A549 treated with Mapracorat at 1 μM for 4 hours (cell line): ENCODE results near the gene EFTUD2. TPM values are rescaled to one million over a fixed set of nuclear protein-coding genes. Genes with fewer than 3 reads are reported as not detected.

ENCODE experiments used
- total RNA-seq: library from RNA; stranded (reverse); fragments of 200-300 nt; extraction: Qiagen RNA extraction; gene quantifications from 5 replicates; pipeline ENCODE4 v1.2.3, GENCODE V29; 2022

EFTUD2 gene
- total RNA-seq, result 139 to 151 TPM (median 147 TPM) in 5 replicates

DNA sequence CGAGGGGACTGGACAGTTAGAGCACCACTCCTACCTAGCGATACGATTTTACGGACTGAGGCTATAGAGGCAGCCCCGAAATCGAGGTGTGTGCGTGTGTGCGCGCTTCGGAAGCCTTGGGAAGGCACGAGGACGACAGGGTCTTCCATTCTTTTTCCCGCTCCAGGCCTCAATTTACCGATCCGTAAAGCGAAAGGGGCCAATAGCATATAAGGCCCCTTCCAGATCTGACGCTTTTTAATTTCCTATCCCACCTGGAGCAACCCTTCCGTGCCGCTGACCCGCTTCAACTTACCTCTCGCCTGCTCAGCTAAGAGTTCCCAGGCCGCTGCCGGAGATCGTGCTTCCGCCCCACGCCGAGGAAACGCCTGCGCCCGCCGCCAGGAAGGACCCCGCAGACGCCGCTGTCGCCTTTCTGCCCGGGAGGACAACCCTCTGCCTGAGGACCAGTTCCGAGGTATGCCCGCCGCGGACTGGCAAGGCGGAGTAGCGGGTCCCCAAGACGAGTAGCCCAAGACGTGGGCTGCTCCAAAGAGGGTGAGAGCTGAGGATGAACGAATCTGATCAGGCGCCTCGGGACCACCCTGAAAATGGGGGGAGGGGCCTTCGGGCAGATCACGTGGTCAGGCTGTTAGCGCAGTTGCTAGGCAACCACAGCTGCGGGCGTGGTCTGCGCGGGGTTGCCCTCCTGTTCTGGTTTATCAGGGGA lies at the start of gene EFTUD2:
TSS of gene EFTUD2 (minus strand) at position 372 of the 709 bp plus-strand sequence. CDS start 4,924 bp downstream, outside the sequence.

DNA sequence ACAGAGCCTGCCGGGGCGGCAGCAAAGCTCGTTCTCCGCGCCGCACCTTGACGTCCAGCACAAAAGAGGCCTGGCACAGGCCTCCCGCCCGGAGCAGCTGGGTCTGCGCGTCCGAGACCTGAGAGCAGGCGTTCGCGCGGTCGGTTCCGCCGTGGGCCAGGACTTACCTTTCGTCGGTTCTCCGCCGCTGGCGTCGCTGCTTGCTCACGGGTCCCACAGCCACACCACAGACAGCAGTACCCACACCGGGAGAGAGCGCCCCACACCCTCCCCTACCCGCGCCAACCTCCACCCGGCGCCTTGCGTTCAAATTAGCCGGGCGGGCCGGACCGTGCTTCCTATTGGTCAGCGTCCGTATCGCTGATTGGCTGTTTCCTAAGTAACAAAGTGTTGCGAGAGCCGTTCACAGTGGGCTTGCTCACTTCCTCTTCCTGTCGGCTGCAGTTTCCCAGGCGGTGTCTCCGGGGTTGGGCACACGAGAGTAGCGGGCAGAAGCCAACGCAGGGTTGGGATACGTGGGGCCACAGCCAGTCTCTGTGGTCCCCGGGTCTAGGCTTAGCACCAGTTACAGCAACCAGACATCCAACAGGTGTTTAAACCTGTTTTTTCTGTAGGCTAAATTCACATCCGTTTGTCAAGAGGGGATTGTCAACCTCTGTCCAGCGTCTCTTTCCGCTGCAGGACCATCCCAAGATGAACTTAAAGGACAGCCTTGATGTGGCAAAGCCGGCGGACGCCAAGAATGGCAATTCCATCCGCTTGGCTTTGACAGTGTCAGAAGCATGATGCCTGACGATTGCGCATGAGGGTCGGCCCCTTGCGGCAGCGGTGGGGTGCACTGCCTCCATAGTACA lies 48.4 kb upstream of the EFTUD2 start, which contains the start of gene KIF18B:
TSS of gene KIF18B (minus strand) at position 313 of the 854 bp plus-strand sequence. CDS start 11,429 bp downstream, outside the sequence.

DNA sequence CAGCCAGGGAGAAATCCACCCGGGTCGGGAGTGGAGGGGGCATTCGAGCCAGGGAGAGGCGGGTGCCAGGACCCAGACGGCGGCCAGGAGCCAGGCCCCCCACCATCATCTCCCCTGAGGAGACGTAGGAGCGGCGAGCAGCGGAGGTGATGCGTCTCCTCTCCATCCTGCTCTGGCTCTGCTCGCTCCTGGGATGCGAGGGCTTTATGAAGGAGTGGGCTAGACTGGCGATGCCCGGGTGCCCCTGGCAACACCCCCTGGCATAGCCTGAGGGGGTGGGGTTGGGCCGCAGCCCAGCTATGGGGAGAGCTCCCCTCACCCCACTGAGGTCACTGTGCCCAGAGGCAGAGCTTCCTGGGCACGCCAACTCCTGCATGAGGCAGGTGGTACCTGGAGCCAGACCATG lies 16.1 kb upstream of the EFTUD2 start, which contains the start of gene GFAP:
TSS of gene GFAP (minus strand) at position 180 of the 406 bp plus-strand sequence. CDS start at position 166, 14 bp downstream.

DNA sequence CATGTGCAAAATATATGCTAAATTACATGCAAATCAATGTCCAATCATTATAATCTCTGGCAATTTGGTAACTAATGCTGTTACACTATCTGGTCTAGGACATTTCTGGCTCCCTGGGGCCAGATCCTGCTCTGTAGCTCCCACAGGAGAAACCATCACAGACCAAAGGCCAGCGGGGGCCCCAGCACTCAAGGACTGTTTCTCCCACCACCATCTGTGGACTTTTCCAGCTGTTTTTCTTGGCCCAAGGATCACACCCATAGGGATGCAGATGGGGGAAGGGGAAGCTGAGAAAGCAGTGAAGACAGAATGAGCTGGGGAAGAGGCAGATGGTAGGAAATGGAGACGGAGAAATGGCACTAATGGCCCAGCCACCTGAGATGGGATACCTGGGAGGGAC lies 51.7 kb downstream of the EFTUD2 start, which contains the start of gene HIGD1B:
TSS of gene HIGD1B (plus strand) at position 298 of the 400 bp plus-strand sequence. CDS start 270 bp downstream, outside the sequence.

DNA sequence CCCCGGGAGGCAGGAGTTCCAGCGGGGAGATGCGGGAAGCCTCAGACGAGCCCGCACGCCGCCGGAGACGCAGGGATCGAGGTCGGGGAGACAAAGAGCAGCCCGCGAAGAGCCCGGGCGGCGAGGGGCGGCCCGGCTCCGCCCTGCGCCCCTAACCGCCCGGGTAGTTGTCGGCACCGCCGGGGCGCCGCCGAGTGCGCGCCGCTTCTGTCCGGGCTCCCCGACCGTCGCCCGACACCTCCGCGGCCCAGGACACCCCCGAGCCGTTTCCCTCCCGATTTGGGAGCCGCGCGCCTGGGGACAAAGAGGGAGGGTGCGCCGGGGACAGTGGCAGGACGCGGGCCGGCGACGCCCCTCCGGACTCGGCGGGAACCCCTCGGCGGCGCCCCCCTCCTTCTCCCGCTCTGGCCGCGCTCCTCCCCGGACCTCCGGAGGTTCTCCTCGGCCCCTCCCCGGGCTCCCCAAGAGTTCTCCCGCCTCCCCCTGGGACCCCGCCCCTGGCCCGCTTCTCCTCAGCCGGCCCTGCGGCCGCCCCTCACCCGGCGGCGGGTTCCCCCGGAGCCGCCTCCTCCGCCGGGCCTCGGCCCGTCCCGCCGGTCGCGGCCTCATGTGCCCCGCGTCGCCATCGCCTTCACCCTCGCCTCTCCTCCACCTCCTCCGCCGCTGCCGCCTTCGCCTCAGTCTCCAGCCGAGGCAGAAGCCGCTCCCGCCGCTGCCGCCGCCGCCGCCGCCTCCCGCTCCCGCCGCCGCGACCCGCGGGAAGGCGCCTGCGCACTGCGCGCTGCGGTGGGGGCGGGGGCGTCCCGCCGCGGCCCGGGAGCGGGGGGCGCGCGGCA lies 69.5 kb downstream of the EFTUD2 start, which contains the start of gene GJC1:
TSS of gene GJC1 (minus strand) at position 765 of the 836 bp plus-strand sequence. CDS start 24,470 bp downstream, outside the sequence.

Other genes starting within 250 kb of the EFTUD2 start
- gene MEIOC, start 243.0 kb downstream of the EFTUD2 start, total RNA-seq, result 1.7 to 3.5 TPM (median 2.2 TPM) in 5 replicates
- gene CCDC43, start 209.7 kb downstream of the EFTUD2 start, total RNA-seq, result 27.0 to 34.3 TPM (median 29.6 TPM) in 5 replicates
- 20.0 to 28.4 TPM (median 23.0 TPM) in 5 replicates for gene DBF4B, start 190.8 kb downstream of the EFTUD2 start, total RNA-seq
- 1.5 to 2.3 TPM (median 2.0 TPM) in 5 replicates for gene ADAM11, start 140.5 kb downstream of the EFTUD2 start, total RNA-seq
- gene GJC1, start 69.2 kb downstream of the EFTUD2 start, total RNA-seq, result 24.2 to 32.0 TPM (median 27.0 TPM) in 5 replicates
- not detected in 5 replicates for gene HIGD1B, start 51.6 kb downstream of the EFTUD2 start, total RNA-seq
- gene GFAP, start 16.1 kb upstream of the EFTUD2 start, total RNA-seq, result 0.27 to 1.1 TPM (median 0.67 TPM) in 5 replicates
- 27.3 to 41.2 TPM (median 39.2 TPM) in 5 replicates for gene KIF18B, start 48.3 kb upstream of the EFTUD2 start, total RNA-seq
- gene C1QL1, start 68.9 kb upstream of the EFTUD2 start, total RNA-seq, result 16.2 to 33.3 TPM (median 28.4 TPM) in 5 replicates
- 14.5 to 19.0 TPM (median 18.0 TPM) in 5 replicates for gene DCAKD, start 152.2 kb upstream of the EFTUD2 start, total RNA-seq
- gene NMT1, start 161.9 kb upstream of the EFTUD2 start, total RNA-seq, result 174 to 303 TPM (median 184 TPM) in 5 replicates
- 148 to 196 TPM (median 180 TPM) in 5 replicates for gene PLCD3, start 233.1 kb upstream of the EFTUD2 start, total RNA-seq
- gene ACBD4, start 236.2 kb upstream of the EFTUD2 start, total RNA-seq, result 6.0 to 8.5 TPM (median 8.2 TPM) in 5 replicates
- 40.6 to 48.2 TPM (median 43.3 TPM) in 5 replicates for gene HEXIM1, start 249.0 kb upstream of the EFTUD2 start, total RNA-seq